GM12878 (cell line): ENCODE data around the gene KCNB1. TPM values are rescaled to one million over a fixed set of nuclear protein-coding genes. Genes with fewer than 3 reads are reported as not detected.

Source experiments
- ATAC-seq: fragments of 200-7000 bp; cut with Tn5 transposase; 3 replicates; pipeline ENCODE4 v1.9.1; 2020; ENCODE audit warnings: mild to moderate bottlenecking, moderate library complexity
- BruUV-seq: library from RNA; stranded (reverse); fragments of 400-500 nt; replicated peaks from 2 replicates; lab custom pipeline; 2021; lab: Mats Ljungman, UMichigan
- CTCF ChIA-PET: fragments of 300-600 bp; sonication (Branson Sonifier 250); formaldehyde crosslinking; extraction: SDS; loops from one replicate; lab custom pipeline; 2021; ENCODE audit warnings: inconsistent platforms; lab: Yijun Ruan, JAX
- POLR2A ChIA-PET: fragments of 350-600 bp; formaldehyde crosslinking; extraction: SDS; loops from one replicate; lab custom pipeline; 2021; ENCODE audit warnings: inconsistent platforms; lab: Charles Lee
- RAD21 ChIA-PET: fragments of 300-600 bp; sonication (Branson Sonifier 250); formaldehyde crosslinking; loops from one replicate; lab custom pipeline; 2023; ENCODE audit warnings: antibody characterized with exemption; ENCODE audit not compliant: unreplicated experiment; lab: Charles Lee
- SMC1A ChIA-PET: fragments of 300-600 bp; sonication (Branson Sonifier 250); formaldehyde crosslinking; loops from one replicate; lab custom pipeline; 2023; ENCODE audit not compliant: unreplicated experiment, uncharacterized antibody; lab: Charles Lee
- DNase-seq: peaks from one replicate; pipeline ENCODE4 v3.0.0-alpha.2; 2011; ENCODE audit warnings: low read depth, low spot score
- FAIRE-seq: peaks from 3 replicates; lab custom pipeline; 2011; peaks lifted over from hg19 to GRCh38; lab: Jason Lieb, UNC
- H2AFZ ChIP-seq: 2 replicates; pipeline ENCODE4 v1.6.0; 2011; ENCODE audit warnings: low read depth, low read length, control low read depth; ENCODE audit not compliant: control insufficient read depth
- H3K27ac ChIP-seq: 2 replicates; pipeline ENCODE4 v1.5.1; 2011; ENCODE audit warnings: control low read depth; ENCODE audit not compliant: control insufficient read depth, insufficient read depth
- H3K27me3 ChIP-seq, 2 experiments: replicated peaks in 1 of 2; 2 replicates each; pipeline versions ENCODE4 v1.6.0 to v1.6.1; 2011; ENCODE audit warnings: low read length in 1 of 2; ENCODE audit not compliant: control insufficient read depth in 2 of 2, insufficient read depth in 2 of 2
- H3K36me3 ChIP-seq, 2 experiments: 2 replicates each; pipeline ENCODE4 v1.5.1; 2011; ENCODE audit warnings: low read length in 1 of 2; ENCODE audit not compliant: control insufficient read depth in 2 of 2, insufficient read depth in 2 of 2
- H3K4me1 ChIP-seq: 2 replicates; pipeline ENCODE4 v1.6.1; 2011; ENCODE audit warnings: mild to moderate bottlenecking, low read length, moderate library complexity, mixed read lengths; ENCODE audit not compliant: control insufficient read depth, insufficient read depth
- H3K4me2 ChIP-seq: 2 replicates; pipeline ENCODE4 v1.6.0; 2011; ENCODE audit warnings: control low read depth; ENCODE audit not compliant: control insufficient read depth, insufficient read depth
- H3K4me3 ChIP-seq: fragments of 200-600 bp; sonication (generic); 2 replicates; pipeline ENCODE4 v1.5.1; 2016
- H3K79me2 ChIP-seq: 2 replicates; pipeline ENCODE4 v1.6.0; 2011; ENCODE audit warnings: low read length; ENCODE audit not compliant: control insufficient read depth, insufficient read depth
- H3K9ac ChIP-seq: 2 replicates; pipeline ENCODE4 v1.8.0; 2011; ENCODE audit warnings: low read length, control low read depth, mixed read lengths; ENCODE audit not compliant: control insufficient read depth, insufficient read depth
- H3K9me3 ChIP-seq: replicated peaks from 3 replicates; pipeline ENCODE4 v1.5.1; 2011; ENCODE audit warnings: mild to moderate bottlenecking, low read length; ENCODE audit not compliant: control insufficient read depth, insufficient read depth
- H4K20me1 ChIP-seq: 2 replicates; pipeline ENCODE4 v1.6.0; 2011; ENCODE audit not compliant: control insufficient read depth, insufficient read depth
- CUX1 ChIP-seq: IDR thresholded peaks from 2 replicates; pipeline ENCODE4 v1.6.1; 2012; ENCODE audit warnings: improper control_type of control experiment, low read depth, low read length; ENCODE audit not compliant: insufficient replicate concordance
- EGR1 ChIP-seq, 2 experiments: IDR thresholded peaks; 1 replicate in 1 of 2; 2 replicates in 1 of 2; pipeline ENCODE4 v1.6.1; 2011 to 2012; ENCODE audit warnings: low read depth in 2 of 2, low read length in 2 of 2, borderline replicate concordance in 1 of 2, mild to moderate bottlenecking in 1 of 2, moderate library complexity in 1 of 2
- GATAD2B ChIP-seq: fragments of 450-650 bp; conservative IDR thresholded peaks from 2 replicates; pipeline ENCODE4 v1.6.1; 2017; ENCODE audit warnings: low read depth, mild to moderate bottlenecking, moderate library complexity
- KDM1A ChIP-seq: fragments of 200-600 bp; sonication (generic); IDR thresholded peaks from 2 replicates; pipeline ENCODE4 v1.6.1; 2016; ENCODE audit warnings: borderline replicate concordance
- MEF2A ChIP-seq: IDR thresholded peaks from 2 replicates; pipeline ENCODE4 v1.6.1; 2011; ENCODE audit warnings: low read depth, mild to moderate bottlenecking, low read length, moderate library complexity; ENCODE audit not compliant: insufficient read depth
- NFIC ChIP-seq: IDR thresholded peaks from 2 replicates; pipeline ENCODE4 v1.6.1; 2012; ENCODE audit warnings: low read depth, mild to moderate bottlenecking, inconsistent platforms, low read length, moderate library complexity
- WRNIP1 ChIP-seq: IDR thresholded peaks from 2 replicates; pipeline ENCODE4 v1.6.1; 2011; ENCODE audit warnings: low read depth, low read length, improper control_type of control experiment, borderline replicate concordance
- ZBED1 ChIP-seq: IDR thresholded peaks from 2 replicates; pipeline ENCODE4 v1.6.1; 2016; ENCODE audit warnings: borderline replicate concordance
- ZBTB11 ChIP-seq: fragments of 450-650 bp; formaldehyde crosslinking; IDR thresholded peaks from 2 replicates; pipeline ENCODE4 v1.5.0; 2022; ENCODE audit warnings: mild to moderate bottlenecking, missing genetic modification characterization
- WGBS: methylation state at CpG from one replicate; pipeline ENCODE4 v1.1.6; 2016; ENCODE audit warnings: low lambda C conversion rate; ENCODE audit not compliant: insufficient replicate concordance, insufficient coverage; ENCODE audit errors: missing lambda C conversion rate; 5-methylcytosine and 5-hydroxymethylcytosine counted together
- in situ Hi-C: fragments of 300-500 bp; cut with MboI; formaldehyde crosslinking; loops from 9 replicates; pipeline ENCODE4 v1.14.3; 2018; ENCODE audit warnings: mixed read lengths
- intact Hi-C: fragments of 100-400 bp; cut with micrococcal nuclease; formaldehyde crosslinking; loops from one replicate; pipeline ENCODE4 v1.14.2; 2022; ENCODE audit not compliant: unreplicated experiment
- polyA plus RNA-seq, 11 experiments: library from polyadenylated mRNA; depleted of rRNA in 4 of 11; unstranded in 6 of 11; stranded (reverse) in 5 of 11; fragments of >200 nt; fragmentation: Nextera tagmentation in 4 of 11; fragmentation: Illumina TruSeq in 1 of 11; extraction: Ambion mirVana in 4 of 11; extraction: Trizol in 1 of 11; gene quantifications; 1 replicate in 1 of 11; 2 replicates in 10 of 11; pipeline versions ENCODE4 v1.2.1 to v1.2.3, GENCODE V29; 2011 to 2016; ENCODE audit warnings: inconsistent platforms in 2 of 11, missing spikeins in 2 of 11, low read depth in 1 of 11
- total RNA-seq, 4 experiments: library from RNA; depleted of rRNA in 3 of 4; stranded (reverse); fragments of >200 nt in 3 of 4; fragmentation: Illumina TruSeq in 1 of 4; extraction: Trizol in 1 of 4; gene quantifications; 2 replicates each; pipeline versions ENCODE4 v1.2.1 to v1.2.3, GENCODE V29; 2013 to 2021

KCNB1 gene
- total and polyA plus RNA-seq, 10 of the 15 experiments (the other 5 are each of a cell fraction or from before 2014, with no cell fraction given): 0.02 to 0.08 (median 0.03) TPM; not detected in 7

GRCh38 chr20:49517805-49518100, 35.3 kb upstream of the KCNB1 start:
- ChIA-PET POLR2A (no interaction called here), SMC1A (no interaction called here)
- no peak overlapping the region for H3K4me2 ChIP-seq

More at GRCh38 chr20:49517805-49518100, 35.3 kb upstream of the KCNB1 start:
- peaks cover 0 to 5% of the 10 kb centered on the region in 2 experiments; a peak in 2 of 4 replicates for H3K27me3 ChIP-seq
- no peaks in the 10 kb centered on the region for H3K36me3 ChIP-seq
- DNase-seq (no peak), FAIRE-seq (no peak), ATAC-seq (no peak)
- H3K79me2 ChIP-seq: no peaks in the 10 kb centered on the region
- ChIA-PET RAD21 (no interaction called here), CTCF (no interaction called here)
- intact Hi-C loops (no loop called here), in situ Hi-C loops (loop anchor here (25.0 kb wide), 1 partner anchor 180 kb away; no protein-coding TSS in a partner anchor)
- H3K4me3 ChIP-seq: no peak overlapping the region
- no peak overlapping the region for H3K27ac ChIP-seq
- H2AFZ ChIP-seq: no peak overlapping the region
- no peak overlapping the region for H3K9ac ChIP-seq
- no TSS peak for BruUV-seq
- no peaks in the 10 kb centered on the region for H4K20me1 ChIP-seq
- H3K4me1 ChIP-seq: no peaks in the 10 kb centered on the region
- no peaks in the 10 kb centered on the region for H3K9me3 ChIP-seq
- TF ChIP-seq GATAD2B (no peak), KDM1A (no peak), NFIC (no peak), WRNIP1 (no peak), CUX1 (no peak), EGR1 (IDR thresholded peaks at IDR 0.05; ENCODE audit: borderline replicate concordance in 1 of 2, low read depth in 2 of 2, low read length in 2 of 2) (no peak), ZBED1 (no peak), ZBTB11 (no peak), MEF2A (no peak)
- WGBS: 3% methylated on average over 4 of the region's 4 CpGs
